ENCODE results near the gene HCAR2.
"Not testable (repeated sequence)": the region's sequence is repeated elsewhere in the genome, so short reads cannot be mapped to it uniquely, and the experiment has no call there.

The HCAR2 gene

DNA sequence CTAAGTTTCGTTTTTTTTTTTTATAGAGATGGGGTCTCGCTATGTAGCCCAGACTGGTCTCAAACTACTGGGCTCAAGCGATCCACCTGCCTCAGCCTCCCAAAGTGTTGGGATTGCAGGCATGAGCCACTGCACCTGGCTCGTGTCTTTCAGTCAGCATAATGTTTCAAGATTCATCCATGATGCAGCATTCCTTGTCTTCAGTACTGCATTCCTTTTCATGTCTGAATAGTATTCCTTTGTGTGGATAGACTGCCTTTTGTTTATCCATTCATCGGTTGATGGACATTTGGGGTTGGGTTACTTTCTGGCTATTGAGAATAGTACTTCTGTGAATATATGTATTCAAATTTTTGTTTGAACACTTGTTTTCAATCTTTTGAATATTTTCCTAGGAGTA, 37.4 kb downstream of the HCAR2 start:
- no peak for DNase-seq (ENCODE audit: low read depth in 2 of 2)

DNA sequence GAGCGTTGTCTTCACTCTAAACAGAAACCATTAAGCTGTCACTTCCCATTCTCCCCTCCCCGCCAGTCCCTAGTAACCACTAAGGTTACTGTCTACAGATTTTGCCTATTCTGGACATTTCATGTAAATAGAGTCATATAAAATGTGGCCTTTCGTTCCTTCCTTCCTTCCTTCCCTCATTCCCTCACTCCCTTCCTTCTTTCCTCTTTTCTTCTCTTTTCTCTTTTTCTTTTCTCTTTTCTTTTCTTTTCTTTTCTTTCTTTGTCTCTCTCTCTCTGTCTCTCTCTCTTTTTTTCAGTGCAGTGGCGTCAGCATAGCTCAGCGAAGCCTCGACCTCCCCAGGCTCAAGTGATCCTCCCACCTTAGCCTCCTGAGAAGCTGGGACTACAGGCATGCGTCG, 37.8 kb downstream of the HCAR2 start:
- no peak for DNase-seq (ENCODE audit: low read depth in 2 of 2)

DNA sequence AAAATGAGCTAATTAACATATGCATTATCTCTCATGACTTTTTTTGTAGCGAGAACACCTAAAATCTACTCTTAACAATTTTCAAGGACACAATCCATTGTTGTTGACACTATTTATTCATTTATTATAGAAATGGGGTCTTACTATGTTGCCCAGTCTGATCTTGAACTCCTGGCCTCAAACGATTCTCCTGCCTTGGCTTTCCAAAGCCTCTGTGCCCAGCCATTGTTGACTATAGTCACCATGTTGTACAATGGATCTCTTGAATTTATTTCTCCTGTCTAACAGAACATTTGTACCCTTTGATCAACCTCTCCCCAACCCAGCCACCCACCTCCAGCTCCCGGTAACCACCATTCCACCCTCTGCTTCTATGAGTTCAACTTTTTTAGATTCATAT, 41.2 kb downstream of the HCAR2 start:
- no peak for DNase-seq (ENCODE audit: low read depth in 2 of 2)

DNA sequence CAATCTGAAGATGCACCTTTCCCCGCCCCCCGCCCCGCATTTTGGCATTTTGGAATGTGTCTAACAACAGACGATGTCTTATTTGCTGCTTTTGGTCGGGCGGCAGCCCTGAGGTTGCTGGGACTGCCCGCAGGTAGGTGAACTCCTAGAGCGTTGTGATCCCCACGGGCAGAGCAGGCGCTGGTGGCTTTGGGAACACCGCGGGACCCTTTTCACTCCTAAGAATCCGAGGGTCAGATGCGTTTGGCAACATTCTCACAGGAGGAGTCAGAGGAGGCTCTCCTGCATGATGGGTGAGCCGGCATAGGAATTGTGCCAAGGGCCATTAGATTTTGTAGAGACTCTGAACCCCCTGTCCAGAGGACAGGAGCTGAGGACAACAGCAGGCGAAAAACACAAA, 41.9 kb downstream of the HCAR2 start:
- DNase-seq (ENCODE audit: low read depth in 2 of 2): no peak

DNA sequence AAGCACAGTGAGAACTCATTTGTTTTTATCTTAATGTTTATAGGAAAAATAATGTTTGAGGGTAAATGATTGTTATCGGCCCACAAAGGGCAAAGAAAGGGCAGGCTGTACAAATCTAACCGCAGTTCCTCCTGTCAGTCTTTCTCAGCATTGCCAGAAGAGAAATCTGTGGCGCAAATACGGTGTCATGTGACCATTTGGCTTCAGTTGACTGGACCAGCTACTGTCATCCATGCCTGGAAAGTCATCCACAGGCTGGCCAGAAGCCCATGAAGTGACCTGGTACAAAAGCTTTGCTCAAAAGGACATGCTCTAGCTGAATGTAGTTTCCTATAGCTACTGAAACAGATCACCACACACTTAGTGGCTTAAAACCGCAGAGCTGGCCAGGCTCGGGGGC, 43.6 kb downstream of the HCAR2 start:
- DNase-seq (ENCODE audit: low read depth in 2 of 2): no peak

DNA sequence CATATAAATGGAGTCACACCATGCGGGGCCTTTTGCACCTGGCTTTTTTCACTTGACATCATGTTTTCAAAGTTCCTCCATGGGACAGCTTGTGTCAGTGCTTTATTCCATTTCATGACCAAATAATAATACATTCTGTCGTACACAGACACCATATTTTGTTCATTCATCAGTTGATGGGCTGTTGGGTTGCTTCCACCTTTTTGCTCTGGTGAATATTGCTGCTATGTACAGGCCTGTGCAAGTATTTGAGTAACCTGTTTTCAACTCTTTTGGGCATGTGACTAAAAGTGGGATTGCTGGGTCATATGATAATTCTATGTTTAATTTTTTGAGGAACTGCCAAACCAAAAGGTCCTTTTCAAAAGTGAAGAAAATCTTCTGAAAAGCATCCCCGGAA, 46.9 kb downstream of the HCAR2 start:
- DNase-seq (ENCODE audit: low read depth in 2 of 2): no peak

DNA sequence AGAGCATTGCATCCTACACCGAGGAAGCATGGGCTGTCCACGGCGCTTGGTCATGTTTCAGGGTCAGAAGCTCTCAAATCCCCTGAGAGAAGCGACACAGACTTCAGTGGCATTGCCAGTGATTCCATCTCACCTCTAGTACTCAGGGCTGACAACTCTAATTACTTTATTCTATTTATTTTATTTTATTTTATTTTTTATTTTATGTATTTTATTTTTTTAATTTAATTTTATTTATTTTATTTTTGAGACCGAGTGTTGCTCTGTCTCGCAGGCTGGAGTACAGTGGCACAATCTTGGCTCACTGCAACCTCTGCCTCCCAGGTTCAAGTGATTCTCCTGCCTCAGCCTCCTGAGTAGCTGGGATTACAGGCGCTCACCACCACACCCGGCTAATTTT, 49.9 kb downstream of the HCAR2 start:
- not testable (repeated sequence) for DNase-seq (ENCODE audit: low read depth in 2 of 2)

DNA sequence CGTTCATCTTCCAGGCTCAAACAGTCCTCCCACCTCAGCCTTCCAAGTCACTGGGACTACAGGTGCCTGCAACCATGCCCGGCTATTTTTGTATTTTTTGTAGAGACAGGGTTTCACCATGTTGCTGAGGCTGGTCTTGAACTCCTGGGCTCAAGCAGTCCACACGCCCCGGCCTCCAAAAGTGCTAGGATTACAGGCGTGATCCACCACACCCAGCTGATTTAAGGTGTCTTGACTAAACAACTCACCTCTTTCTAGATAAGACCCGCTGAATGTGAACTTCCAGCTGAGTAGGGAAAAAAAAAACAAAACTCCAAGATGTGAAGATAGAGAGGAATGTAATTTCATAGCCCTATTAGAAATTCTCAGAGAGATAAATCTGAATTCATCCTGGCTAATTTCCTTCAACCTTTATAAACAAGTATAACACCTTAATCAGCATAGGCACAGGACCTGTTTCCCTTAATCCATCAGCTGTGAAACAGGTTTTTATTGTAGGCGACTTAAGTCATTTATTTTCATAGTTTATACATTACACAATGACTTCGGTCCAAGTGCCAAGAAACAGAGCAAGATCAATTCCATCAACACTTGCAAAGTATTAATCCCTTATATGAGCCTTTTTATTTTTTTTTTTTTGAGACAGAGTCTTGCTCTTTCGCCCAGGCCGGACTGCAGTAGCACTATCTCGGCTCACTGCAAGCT, 51.5 kb downstream of the HCAR2 start:
- no peak for DNase-seq (ENCODE audit: low read depth in 2 of 2)
